H9 (cell line): ENCODE data around the gene COL4A1. TPM values are rescaled to one million over a fixed set of nuclear protein-coding genes. Genes with fewer than 3 reads are reported as not detected.
A peak's percentile ranks its signal among the peaks of the same experiment; 100 is the strongest.

Experiments used
- DNase-seq: peaks from one replicate; pipeline ENCODE4 v3.0.0-alpha.2; 2017
- H2AFZ ChIP-seq: one replicate; pipeline ENCODE4 v1.6.1; 2013; ENCODE audit warnings: mild to moderate bottlenecking, low read length, control low read depth, moderate library complexity
- H2AK5ac ChIP-seq: 2 replicates; pipeline ENCODE4 v1.6.1; 2013; ENCODE audit warnings: low read length, control low read depth, mixed read lengths; ENCODE audit not compliant: insufficient read length
- H2BK120ac ChIP-seq: one replicate; pipeline ENCODE4 v1.6.1; 2013; ENCODE audit warnings: low read depth, mild to moderate bottlenecking, low read length, control low read depth, inconsistent platforms; ENCODE audit not compliant: poor library complexity, severe bottlenecking
- H2BK12ac ChIP-seq: 2 replicates; pipeline ENCODE4 v1.6.1; 2013; ENCODE audit warnings: low read length, control low read depth, mixed read lengths, low read depth; ENCODE audit not compliant: insufficient read length
- H2BK15ac ChIP-seq: 2 replicates; pipeline ENCODE4 v1.6.1; 2013; ENCODE audit warnings: low read depth, low read length, control low read depth
- H2BK20ac ChIP-seq: one replicate; pipeline ENCODE4 v1.6.1; 2013; ENCODE audit warnings: low read depth, mild to moderate bottlenecking, low read length, control low read depth, inconsistent platforms; ENCODE audit not compliant: poor library complexity, severe bottlenecking
- H2BK5ac ChIP-seq: 2 replicates; pipeline ENCODE4 v1.6.1; 2013; ENCODE audit warnings: low read length, control low read depth, mixed read lengths; ENCODE audit not compliant: insufficient read length
- H3K14ac ChIP-seq: 2 replicates; pipeline ENCODE4 v1.6.1; 2013; ENCODE audit warnings: low read length, control low read depth; ENCODE audit not compliant: insufficient read depth
- H3K18ac ChIP-seq: 2 replicates; pipeline ENCODE4 v1.6.1; 2013; ENCODE audit warnings: low read depth, mild to moderate bottlenecking, mixed read lengths, low read length, control low read depth; ENCODE audit not compliant: insufficient read length
- H3K23ac ChIP-seq: 2 replicates; pipeline ENCODE4 v1.6.1; 2013; ENCODE audit warnings: low read length, control low read depth, mixed read lengths, low read depth; ENCODE audit not compliant: insufficient read length
- H3K23me2 ChIP-seq: 2 replicates; pipeline ENCODE4 v1.6.1; 2013; ENCODE audit warnings: low read depth, mild to moderate bottlenecking, mixed read lengths, low read length, control low read depth; ENCODE audit not compliant: insufficient read length, poor library complexity, severe bottlenecking
- H3K27ac ChIP-seq: 2 replicates; pipeline ENCODE4 v1.5.1; 2013; ENCODE audit warnings: low read length, control low read depth, mixed read lengths, low read depth; ENCODE audit not compliant: insufficient read length
- H3K27me3 ChIP-seq: 2 replicates; pipeline ENCODE4 v1.6.1; 2013; ENCODE audit warnings: low read length, control low read depth, inconsistent platforms; ENCODE audit not compliant: insufficient read depth
- H3K4ac ChIP-seq: 2 replicates; pipeline ENCODE4 v1.6.1; 2013; ENCODE audit warnings: low read depth, mild to moderate bottlenecking, control low read depth, inconsistent platforms, low read length, moderate library complexity
- H3K4me1 ChIP-seq: 2 replicates; pipeline ENCODE4 v1.6.1; 2013; ENCODE audit warnings: low read length, control low read depth, inconsistent platforms; ENCODE audit not compliant: insufficient read depth
- H3K4me2 ChIP-seq: 2 replicates; pipeline ENCODE4 v1.6.1; 2013; ENCODE audit warnings: low read length, control low read depth, mixed read lengths; ENCODE audit not compliant: insufficient read length, insufficient read depth
- H3K56ac ChIP-seq: 2 replicates; pipeline ENCODE4 v1.6.1; 2013; ENCODE audit warnings: low read depth, mild to moderate bottlenecking, mixed read lengths, low read length, control low read depth; ENCODE audit not compliant: insufficient read length
- H3K79me1 ChIP-seq: 2 replicates; pipeline ENCODE4 v1.6.1; 2013; ENCODE audit warnings: low read depth, mild to moderate bottlenecking, moderate library complexity, low read length, control low read depth, inconsistent platforms; ENCODE audit not compliant: insufficient read depth, poor library complexity, severe bottlenecking
- H3K79me2 ChIP-seq: 2 replicates; pipeline ENCODE4 v1.6.1; 2013; ENCODE audit warnings: low read length, control low read depth, inconsistent platforms; ENCODE audit not compliant: insufficient read depth
- H3K9ac ChIP-seq: 2 replicates; pipeline ENCODE4 v1.6.1; 2013; ENCODE audit warnings: low read length, control low read depth, mixed read lengths; ENCODE audit not compliant: insufficient read length; ENCODE audit errors: extremely low read depth
- H3K9me3 ChIP-seq: one replicate; pipeline ENCODE4 v1.6.1; 2013; ENCODE audit warnings: low read depth, low read length, inconsistent platforms; ENCODE audit not compliant: control insufficient read depth
- H3T11ph ChIP-seq: one replicate; pipeline ENCODE4 v1.6.1; 2013; ENCODE audit warnings: mild to moderate bottlenecking, low read length, control low read depth, inconsistent platforms
- H4K20me1 ChIP-seq: one replicate; pipeline ENCODE4 v1.6.1; 2013; ENCODE audit not compliant: control insufficient read depth, insufficient read length, insufficient read depth
- H4K5ac ChIP-seq: 2 replicates; pipeline ENCODE4 v1.6.1; 2013; ENCODE audit warnings: low read depth, mild to moderate bottlenecking, mixed read lengths, low read length, control low read depth; ENCODE audit not compliant: insufficient read length
- H4K8ac ChIP-seq: replicated peaks from 2 replicates; pipeline ENCODE4 v1.6.1; 2013; ENCODE audit warnings: low read length, control low read depth, mixed read lengths, low read depth; ENCODE audit not compliant: insufficient read length
- H4K91ac ChIP-seq: 2 replicates; pipeline ENCODE4 v1.6.1; 2013; ENCODE audit warnings: low read depth, mild to moderate bottlenecking, moderate library complexity, mixed read lengths, low read length, control low read depth; ENCODE audit not compliant: insufficient read length
- H3K27ac Mint-ChIP-seq, 3 experiments: 2 replicates in 2 of 3; 3 replicates in 1 of 3; pipeline ENCODE4 v1.8.0; 2020 to 2021; ENCODE audit warnings: mixed read lengths in 3 of 3, mild to moderate bottlenecking in 1 of 3, moderate library complexity in 1 of 3
- H3K27me3 Mint-ChIP-seq: 2 replicates; pipeline ENCODE4 v1.8.0; 2021; ENCODE audit warnings: low read depth, mild to moderate bottlenecking, moderate library complexity, mixed read lengths
- H3K36me3 Mint-ChIP-seq, 3 experiments: 2 replicates in 2 of 3; 3 replicates in 1 of 3; pipeline ENCODE4 v1.8.0; 2020 to 2021; ENCODE audit warnings: low read depth in 3 of 3, mixed read lengths in 3 of 3; ENCODE audit not compliant: insufficient read depth in 1 of 3
- H3K4me1 Mint-ChIP-seq, 2 experiments: 2 replicates each; pipeline ENCODE4 v1.8.0; 2020; ENCODE audit warnings: mixed read lengths in 2 of 2
- H3K4me3 Mint-ChIP-seq, 2 experiments: 2 replicates in 1 of 2; 3 replicates in 1 of 2; pipeline ENCODE4 v1.8.0; 2020 to 2021; ENCODE audit warnings: mild to moderate bottlenecking in 2 of 2, mixed read lengths in 2 of 2, moderate library complexity in 1 of 2
- H3K9me3 Mint-ChIP-seq, 2 experiments: 2 replicates in 1 of 2; 3 replicates in 1 of 2; pipeline ENCODE4 v1.8.0; 2020; ENCODE audit warnings: mild to moderate bottlenecking in 2 of 2, mixed read lengths in 2 of 2, moderate library complexity in 1 of 2
- WGBS: extraction: QIAGEN DNeasy Blood & Tissue Kit; methylation state at CpG from one replicate; pipeline ENCODE4 v1.1.7; 2013; ENCODE audit warnings: missing lambda C conversion rate, low lambda C conversion rate, mixed read lengths; ENCODE audit not compliant: insufficient read length; ENCODE audit errors: extremely low coverage; 5-methylcytosine and 5-hydroxymethylcytosine counted together
- total RNA-seq: library from RNA; stranded (reverse); gene quantifications from 2 replicates; pipeline ENCODE4 v1.2.1, GENCODE V29; 2021
- TF ChIP-seq, protein P1 (sequence below): fragments of 200-600 bp; sonication (generic); conservative IDR thresholded peaks from 3 replicates; pipeline ENCODE4 v1.8.0; 2021; ENCODE audit warnings: antibody characterized with exemption, mild to moderate bottlenecking

The COL4A1 gene
- total RNA-seq, 1 experiment from 2014 or later: 73.1 TPM

- no peaks in the 10 kb centered on the region for H3K9me3 ChIP-seq
- no peak overlapping the region for H4K5ac ChIP-seq
- TF ChIP-seq, protein P1, sequence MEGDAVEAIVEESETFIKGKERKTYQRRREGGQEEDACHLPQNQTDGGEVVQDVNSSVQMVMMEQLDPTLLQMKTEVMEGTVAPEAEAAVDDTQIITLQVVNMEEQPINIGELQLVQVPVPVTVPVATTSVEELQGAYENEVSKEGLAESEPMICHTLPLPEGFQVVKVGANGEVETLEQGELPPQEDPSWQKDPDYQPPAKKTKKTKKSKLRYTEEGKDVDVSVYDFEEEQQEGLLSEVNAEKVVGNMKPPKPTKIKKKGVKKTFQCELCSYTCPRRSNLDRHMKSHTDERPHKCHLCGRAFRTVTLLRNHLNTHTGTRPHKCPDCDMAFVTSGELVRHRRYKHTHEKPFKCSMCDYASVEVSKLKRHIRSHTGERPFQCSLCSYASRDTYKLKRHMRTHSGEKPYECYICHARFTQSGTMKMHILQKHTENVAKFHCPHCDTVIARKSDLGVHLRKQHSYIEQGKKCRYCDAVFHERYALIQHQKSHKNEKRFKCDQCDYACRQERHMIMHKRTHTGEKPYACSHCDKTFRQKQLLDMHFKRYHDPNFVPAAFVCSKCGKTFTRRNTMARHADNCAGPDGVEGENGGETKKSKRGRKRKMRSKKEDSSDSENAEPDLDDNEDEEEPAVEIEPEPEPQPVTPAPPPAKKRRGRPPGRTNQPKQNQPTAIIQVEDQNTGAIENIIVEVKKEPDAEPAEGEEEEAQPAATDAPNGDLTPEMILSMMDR: no peak
- no peak overlapping the region for H2BK20ac ChIP-seq
- no peak overlapping the region for H4K91ac ChIP-seq
- Mint-ChIP-seq H3K27me3 (peaks cover 13% of the 10 kb centered on the region), H3K9me3 (no peaks in the 10 kb centered on the region; a peak in 1 of 5 replicates), H3K4me1 (peaks cover 18 to 28% of the 10 kb centered on the region in 2 experiments), H3K36me3 (peaks cover 4 to 16% (median 9%) of the 10 kb centered on the region in 3 experiments; a peak in 6 of 7 replicates), H3K27ac (no peak overlapping the region; a peak in 1 of 7 replicates), H3K4me3 (no peak overlapping the region)
- no peak overlapping the region for H3K4me2 ChIP-seq
- H3T11ph ChIP-seq: no peak overlapping the region
- no peak overlapping the region for H3K18ac ChIP-seq
- no peaks in the 10 kb centered on the region for H4K20me1 ChIP-seq
- WGBS: no CpG with 5 or more reads among the region's 30 CpGs
- H2BK120ac ChIP-seq: no peak overlapping the region
- no peak overlapping the region for H3K4ac ChIP-seq
- H3K79me2 ChIP-seq: no peaks in the 10 kb centered on the region; the same call in 1 of the 2 replicates
- no peaks in the 10 kb centered on the region for H3K79me1 ChIP-seq
- no peaks in the 10 kb centered on the region; the same call in 1 of the 2 replicates for H3K27me3 ChIP-seq
- H3K27ac ChIP-seq: no peak overlapping the region
- no peak overlapping the region for H2AK5ac ChIP-seq
- H2BK15ac ChIP-seq: no peak overlapping the region
- H2BK5ac ChIP-seq: no peak overlapping the region
- H3K4me1 ChIP-seq: no peaks in the 10 kb centered on the region
- H2AFZ ChIP-seq: no peak overlapping the region
- no peak overlapping the region for H3K23ac ChIP-seq
- H4K8ac ChIP-seq: no peak overlapping the region
- peak; percentile 25 for DNase-seq
- no peak overlapping the region for H3K14ac ChIP-seq
- H2BK12ac ChIP-seq: no peak overlapping the region
- peaks cover 20% of the 10 kb centered on the region for H3K23me2 ChIP-seq
- H3K56ac ChIP-seq: no peak overlapping the region
- H3K9ac ChIP-seq: no peak overlapping the region
Measured at GRCh38 chr13:110311443-110312338, 4.7 kb upstream of the COL4A1 start.
